GM21723 (cell line): ENCODE data around the gene LDAH.
"Not testable (repeated sequence)": the region's sequence is repeated elsewhere in the genome, so short reads cannot be mapped to it uniquely, and the experiment has no call there.

Experiments
- ATAC-seq: cut with Tn5 transposase; IDR thresholded peaks from one replicate; pipeline ENCODE4 v1.9.1; 2021; ENCODE audit warnings: mild to moderate bottlenecking, moderate library complexity; ENCODE audit not compliant: unreplicated experiment

The LDAH gene

DNA sequence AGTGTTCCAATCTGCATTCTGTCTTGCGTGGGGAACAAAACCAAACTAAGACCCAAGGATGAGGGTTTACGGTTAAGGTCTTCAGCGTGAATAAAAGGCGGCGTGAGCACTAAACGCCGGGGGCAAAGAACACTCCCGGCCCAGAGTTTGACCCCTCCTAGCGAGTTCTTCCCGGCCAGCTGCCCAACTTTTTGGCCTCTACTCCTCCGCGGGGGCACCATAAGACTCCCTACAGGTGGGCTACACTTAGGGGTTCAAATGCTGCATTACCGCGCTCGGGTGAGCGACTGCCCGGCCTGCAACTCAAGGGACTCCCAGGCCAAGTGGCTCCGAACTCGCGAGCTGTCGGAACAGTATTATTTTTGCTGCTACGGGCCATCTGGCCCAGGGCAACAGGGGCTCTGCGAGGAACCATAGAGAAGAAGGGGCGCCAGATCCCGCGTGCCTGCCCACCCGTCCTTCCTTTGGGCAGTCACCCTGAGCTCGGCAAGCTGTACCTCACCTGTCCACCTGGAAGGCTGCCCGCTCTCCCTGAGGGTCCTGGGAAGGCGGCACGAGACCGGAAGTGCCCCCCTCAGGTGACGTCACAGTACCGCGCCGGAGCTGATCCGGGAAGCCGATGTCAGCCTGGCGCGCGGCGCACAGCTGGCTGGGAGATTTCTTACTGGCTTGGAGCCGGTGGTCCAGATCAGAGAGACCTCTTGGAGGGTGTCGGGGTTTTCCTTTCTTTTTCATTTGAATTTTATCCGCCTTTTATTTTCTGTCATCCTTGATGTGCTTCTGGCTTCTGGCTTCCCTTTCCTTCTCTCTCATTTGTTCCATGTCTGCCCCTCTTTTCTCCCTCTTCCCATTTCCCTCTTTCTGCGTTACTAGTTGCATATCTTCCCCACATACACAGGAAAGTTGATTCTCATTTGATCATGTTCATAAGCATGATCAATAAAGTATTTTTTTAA is at the start of gene LDAH:
Gene LDAH (minus strand): TSS at position 567 of the 956 bp plus-strand sequence. CDS start 21,638 bp downstream, outside the sequence.
- peak; percentile 86 for ATAC-seq

DNA sequence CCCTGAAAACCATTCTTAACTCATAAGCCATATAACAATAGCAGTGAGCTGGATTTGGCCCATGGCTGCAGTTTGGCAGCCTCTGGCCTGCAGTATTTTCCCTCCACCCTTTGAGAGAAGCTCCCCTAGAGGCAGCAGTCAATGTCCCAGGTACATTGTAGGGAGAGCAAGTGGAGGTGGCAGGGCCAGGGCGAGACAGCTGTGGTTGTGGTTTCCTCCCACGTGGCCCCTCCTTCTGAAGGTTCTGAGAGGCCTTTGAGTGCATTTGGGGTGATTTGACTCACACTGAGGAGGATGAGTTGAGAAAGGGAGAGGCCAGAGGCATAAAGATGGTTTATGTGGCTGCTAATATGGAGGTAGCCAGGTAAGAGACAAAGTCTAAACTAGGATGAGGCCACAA is 45.5 kb upstream of the LDAH start:
- ATAC-seq: peak; percentile 100

DNA sequence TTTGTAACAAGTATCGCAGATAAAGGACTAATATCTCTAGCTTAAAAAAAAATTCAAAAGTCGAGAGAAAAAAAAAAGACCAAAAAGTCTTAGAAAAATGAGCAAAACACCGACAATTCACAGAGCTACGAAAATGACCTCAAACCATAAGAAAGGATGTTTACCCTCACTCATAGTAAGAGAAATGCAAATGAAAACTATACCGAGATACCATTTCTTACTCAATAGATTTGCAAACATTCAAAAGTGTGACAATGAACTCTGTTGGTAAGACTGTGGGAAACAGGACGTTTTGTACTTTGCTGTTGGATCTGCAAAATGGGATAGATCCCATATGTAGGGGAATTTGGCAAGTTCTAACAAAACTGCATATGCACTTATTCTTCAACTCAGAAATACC is 39.9 kb upstream of the LDAH start:
- no peak for ATAC-seq

DNA sequence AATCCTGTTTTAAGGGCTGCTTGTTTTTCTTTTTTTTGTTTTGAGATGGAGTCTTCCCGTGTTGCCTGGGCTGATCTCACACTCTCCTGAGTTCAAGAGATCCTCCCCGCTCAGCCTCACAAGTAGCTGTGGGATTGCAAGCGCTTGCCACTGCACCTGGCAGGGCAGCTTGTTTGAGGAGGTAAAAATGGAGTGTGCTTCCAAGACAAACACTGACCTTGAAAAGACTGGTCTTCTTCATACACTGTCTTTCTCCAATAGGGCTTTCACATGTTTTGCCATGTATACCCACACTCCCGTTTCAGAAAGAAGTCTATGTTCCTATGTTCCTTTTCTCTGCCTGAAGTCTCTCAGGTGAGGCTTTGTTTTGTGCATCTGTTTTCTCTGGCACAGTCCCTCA is 32.6 kb upstream of the LDAH start:
- ATAC-seq: no peak

DNA sequence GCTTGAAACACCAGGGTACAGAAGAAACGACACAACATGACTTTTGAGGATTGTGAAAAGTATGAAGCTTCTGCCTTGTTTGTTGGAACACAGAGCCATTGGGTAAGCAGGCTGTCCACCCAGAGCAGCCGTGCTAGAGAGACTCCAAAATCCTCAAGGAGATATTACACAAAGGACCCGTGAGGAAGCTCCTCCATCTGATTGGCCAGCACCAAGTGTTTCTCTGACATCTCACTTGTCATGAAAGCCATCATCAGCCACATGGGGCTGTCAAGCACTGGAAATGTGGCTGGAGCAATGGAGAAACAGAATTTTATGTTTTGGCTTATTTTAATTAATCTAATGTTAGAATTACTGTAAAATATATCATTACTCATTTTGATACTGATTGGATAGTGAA is 29.8 kb upstream of the LDAH start:
- ATAC-seq: no peak

DNA sequence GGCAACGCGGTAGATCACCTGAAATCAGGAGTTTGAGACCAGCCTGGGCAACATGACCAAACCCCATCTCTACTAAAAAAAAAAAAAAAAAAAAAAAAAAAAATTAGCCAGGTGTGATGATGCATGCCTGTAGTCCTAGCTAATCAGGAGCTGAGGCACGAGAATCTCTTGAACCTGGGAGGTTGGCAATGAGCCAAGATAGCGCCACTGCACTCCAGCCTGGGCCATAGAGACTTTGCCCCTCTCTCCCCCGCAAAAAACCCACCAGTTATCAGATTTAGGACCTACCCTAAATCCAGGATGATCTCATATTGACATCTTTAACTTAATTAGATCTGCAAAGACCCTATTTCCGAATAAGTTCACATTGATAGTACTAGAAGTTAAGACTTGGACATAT is 29.2 kb upstream of the LDAH start:
- ATAC-seq: no peak

DNA sequence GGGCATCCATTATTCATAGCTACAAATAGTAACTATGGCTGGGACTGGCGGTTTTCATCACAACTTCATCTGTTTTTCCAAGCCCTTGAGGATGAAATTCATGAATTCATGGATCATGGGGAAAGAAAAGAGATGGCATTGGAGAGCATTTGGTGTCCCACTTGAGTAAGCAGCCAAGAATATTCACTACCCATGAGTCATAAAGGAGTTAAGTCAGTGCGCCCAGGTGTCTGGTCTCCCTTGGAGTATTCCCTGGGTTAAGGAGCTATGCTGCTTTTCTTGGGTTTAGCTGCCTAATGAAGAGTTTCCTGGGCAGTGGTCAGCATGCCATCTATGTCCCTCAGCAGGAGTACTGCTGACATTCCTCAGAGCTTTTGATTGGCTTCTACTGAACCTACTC is 21.3 kb upstream of the LDAH start:
- ATAC-seq: no peak

DNA sequence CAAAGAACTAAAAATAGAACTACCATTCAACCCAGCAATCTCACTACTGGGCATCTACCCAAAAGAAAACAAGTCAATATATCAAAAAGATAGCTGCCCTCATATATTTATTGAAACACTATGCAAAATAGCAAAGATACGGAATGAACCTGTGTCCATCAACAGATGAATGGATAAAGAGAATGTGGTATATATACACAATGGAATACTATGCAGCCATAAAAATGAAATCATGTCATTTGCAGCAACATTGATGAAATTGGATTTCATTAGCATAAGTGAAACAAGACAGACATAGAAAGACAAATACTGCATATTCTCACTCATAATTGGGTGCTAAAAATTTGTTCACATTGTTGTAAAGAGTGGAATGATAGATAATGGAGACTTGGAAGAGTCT is 16.2 kb upstream of the LDAH start:
- ATAC-seq: no peak

DNA sequence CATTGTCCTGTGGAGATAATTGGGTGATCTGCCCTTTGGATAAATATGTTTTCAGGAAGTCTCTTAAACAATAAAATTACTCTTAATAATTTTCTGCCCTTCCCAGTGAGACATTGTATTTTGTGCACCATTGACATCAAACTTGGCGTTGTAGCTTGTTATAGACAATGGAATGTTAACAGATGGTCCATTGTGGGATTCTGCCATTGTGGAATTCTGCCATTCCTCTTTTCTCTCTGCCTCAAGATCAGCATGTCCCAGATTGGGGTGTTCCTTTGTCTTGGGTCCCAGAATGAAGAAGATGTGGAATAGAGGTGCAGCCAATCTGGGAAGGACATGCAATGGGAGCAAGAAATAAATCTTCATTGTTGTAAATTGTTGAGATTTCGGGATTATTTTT is 15.1 kb upstream of the LDAH start:
- ATAC-seq: no peak

DNA sequence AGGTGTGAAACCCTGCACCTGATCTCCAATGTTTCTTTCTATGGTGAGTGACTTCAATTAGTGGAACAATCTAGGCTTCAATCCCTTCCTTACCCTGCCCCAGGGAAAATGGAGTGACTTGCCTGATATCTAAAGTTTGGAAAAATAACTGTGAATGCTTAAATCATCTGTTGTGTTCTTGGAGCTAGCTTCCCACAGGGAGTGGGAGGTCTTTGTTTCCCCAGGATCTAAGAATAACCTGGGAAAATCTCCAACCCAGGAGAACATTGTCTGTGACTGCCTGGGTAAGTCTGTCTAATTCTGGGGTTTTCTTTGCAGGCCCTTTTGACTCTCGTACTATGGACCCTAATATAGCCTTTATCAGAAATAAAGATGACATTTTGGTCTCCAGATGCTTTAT is 13.6 kb upstream of the LDAH start:
- ATAC-seq: no peak

DNA sequence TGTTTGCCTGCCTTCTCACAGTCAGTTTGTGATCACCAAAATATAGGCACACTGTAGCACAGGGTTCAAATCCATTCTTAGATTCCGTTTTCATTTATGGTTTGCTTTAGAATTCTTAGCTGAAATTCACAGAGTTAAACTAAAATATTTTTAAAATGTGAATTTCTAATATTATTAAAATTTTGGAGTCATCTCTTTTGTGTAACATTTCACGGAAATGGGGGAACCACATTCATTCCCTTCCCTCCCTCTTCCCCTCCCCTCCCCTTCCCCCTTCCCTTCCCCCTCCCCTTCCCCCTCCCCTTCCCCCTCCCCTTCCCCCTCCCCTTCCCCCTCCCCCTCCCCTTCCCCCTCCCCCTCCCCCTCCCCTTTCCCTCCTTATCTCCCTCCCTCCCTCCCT is 11.4 kb upstream of the LDAH start:
- ATAC-seq: no peak

DNA sequence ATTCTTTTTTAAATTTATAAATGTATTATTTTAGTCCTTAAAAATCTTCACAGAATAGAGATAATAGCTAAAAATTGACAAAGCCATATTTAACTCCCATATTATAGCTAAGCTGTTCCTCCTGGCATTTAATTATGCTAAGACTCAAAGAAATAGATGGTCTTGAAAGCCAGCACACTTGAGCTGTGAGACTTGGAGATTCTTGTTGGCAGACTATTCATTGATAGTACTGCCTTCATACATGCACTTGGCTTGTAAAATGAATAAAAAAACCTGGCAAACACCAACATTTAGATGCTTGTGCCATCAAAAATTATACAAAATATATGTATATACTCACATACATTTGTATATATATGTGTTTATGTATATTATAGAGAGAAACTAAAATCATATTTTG is 9.7 kb upstream of the LDAH start:
- no peak for ATAC-seq

DNA sequence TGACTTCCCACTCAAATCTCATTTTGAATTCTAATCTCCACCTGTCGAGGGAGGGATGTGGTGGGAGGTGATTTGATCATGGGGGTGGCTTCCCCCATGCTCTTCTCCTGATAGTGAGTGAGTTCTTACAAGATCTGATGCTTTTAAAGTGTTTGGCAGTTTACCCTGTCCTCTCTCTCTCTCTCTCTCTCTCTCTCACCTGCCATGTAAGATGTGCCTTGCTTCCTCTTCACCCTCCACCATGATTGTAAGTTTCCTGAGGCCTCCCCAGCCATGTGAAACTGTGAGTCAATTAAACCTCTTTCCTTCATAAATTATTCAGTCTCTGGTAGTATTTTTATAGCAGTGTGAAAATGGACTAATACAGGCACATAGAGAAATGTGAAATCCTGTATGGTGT is 7.0 kb upstream of the LDAH start:
- ATAC-seq: no peak

DNA sequence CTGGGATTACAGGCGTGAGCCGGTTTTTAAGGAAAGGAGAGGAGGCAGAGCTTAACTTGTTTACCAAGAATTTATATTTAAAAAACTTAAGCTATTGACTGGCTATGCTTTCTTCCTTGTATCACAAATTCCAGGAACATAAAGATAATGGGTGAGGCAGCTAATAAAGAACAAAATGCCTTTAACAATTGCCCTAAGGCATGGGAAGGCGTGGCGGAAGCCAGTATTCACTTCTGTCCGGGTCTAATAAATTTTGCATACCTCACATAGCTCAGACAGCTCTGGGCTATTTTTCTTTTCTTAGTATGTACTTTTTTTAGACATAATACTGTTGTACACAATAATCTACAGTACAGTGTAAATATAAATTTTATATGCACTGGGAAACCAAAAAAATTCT is 1.0 kb upstream of the LDAH start:
- ATAC-seq: no peak

DNA sequence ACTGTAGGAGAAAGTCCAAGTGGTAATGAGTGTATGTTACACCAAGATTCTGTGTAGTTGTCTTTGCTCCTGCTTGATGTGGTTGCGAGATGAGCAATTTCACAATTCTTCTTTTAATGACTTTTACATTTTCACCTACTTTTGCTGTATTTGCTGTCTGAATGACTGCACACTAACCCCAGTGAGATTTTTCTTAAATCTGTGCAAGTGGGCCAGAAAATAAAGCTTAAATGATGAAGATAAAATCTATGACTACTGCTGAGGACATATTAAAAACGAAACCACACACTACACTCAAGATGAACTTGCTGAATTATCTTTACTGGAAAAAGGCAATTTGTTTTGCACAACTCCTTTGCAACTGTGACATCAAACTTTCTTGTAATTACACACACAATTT is 4.1 kb downstream of the LDAH start:
- no peak for ATAC-seq

DNA sequence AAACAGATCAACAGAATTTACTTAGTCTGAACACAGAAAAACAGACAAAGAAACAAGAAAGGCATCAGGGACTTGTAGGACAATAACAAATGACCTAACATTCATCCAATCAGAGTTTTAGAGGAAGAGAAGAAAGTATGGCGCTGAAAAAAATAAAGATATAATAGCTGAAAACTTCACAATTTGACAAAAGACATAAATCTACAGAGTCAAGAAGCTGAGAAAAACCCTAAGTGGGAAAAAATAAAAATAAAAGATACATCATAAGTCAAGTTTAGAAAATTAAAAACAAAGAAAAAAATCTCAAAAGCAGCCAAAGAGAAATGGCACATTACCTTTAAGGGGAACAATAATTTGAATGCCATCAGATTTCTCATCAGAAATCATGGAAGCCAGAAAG is 7.7 kb downstream of the LDAH start:
- no peak for ATAC-seq

DNA sequence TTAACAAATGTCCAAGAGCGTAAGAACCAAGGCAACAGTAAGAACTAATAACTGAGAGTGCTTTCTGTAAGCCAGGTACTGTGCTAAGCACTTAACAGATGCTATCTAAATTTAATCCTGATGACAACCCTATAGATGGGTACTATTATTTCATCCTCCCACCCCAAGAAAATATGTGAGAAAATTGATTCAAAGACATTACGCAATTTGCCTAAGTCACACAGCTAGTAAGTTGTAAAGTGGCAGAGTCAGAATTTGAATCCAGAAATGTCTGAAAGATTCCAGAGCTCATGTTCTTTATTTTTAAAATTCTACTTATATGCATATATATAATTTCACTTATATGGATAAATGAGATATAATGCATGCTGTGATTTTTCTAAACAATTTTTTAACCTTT is 10.1 kb downstream of the LDAH start:
- ATAC-seq: no peak

DNA sequence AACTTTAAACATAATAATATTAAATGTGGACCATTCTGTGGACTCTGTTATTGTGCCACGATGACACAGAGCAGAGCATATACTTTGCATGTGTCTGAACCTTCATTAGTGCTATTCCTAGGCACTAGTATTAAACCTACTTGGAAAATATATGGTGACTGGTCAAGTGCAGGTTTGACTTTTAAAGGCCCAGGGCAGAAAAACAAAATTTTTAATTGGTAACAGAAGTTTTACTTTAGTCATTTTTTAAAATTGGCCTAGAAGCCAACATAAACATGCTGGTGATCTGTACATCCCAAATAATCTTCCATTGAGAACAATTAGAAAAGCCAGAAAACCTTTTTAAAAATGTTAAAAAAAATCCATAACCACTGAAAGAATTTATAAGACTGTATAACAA is 16.6 kb downstream of the LDAH start:
- ATAC-seq: no peak

DNA sequence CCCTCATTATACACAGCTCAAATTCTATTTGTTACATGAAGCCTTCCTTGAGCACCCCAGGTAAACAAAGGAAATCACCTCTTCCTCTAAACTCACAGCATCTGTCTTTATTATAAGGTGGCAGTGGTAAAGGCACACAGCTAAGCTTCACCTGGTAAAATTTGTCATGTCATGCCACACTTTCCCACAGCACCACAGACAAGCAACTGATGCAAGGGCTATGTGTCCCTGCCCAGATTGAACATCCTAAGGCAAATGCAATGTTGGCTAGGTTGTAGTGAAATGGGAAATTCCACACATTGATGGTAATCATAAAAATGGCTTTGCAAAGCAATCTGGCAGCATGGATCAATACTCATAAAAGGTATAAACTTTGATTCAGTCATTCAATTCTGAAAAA is 18.9 kb downstream of the LDAH start:
- no peak for ATAC-seq

DNA sequence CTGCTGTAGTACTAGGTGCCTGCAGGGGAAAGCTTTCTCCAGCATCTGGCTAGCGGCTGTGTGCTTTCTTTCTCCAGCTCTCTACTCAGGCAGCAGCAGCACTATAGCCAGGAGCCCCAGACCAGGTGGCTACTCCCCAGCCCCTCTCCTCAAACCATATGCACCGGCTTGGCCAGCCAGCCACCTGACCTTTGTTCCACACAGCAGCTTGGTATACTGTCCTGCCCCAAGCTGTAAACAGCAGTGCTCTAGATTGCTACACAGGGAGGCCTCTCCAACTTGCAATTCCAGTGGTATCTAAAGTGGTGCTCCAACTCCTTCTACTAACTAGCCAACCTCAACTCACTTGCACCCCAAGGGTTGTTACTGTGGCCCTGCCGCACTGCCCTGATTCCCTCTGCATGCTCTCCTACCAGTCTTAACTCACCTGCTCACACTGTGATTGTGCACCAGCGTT is 19.6 kb downstream of the LDAH start:
- ATAC-seq: no peak

DNA sequence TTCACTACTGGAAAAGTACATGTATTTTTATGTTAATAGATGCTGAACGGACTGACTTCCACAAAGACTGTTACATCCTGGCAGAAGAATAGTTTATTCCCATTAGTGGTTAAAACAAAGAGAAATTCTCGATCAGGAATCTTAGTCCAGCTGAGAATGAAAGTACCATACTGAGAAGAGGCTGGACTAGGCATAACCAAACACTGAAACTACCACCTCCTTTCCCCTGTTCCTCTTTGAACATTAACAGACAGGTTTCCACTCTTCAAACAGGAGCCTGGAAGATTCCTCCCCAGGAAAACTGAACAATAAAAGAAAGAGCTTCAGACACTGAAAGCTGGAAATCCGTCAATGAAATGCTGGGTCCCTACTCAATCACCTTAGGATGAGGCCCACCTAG is 25.8 kb downstream of the LDAH start:
- peak; percentile 55 for ATAC-seq

DNA sequence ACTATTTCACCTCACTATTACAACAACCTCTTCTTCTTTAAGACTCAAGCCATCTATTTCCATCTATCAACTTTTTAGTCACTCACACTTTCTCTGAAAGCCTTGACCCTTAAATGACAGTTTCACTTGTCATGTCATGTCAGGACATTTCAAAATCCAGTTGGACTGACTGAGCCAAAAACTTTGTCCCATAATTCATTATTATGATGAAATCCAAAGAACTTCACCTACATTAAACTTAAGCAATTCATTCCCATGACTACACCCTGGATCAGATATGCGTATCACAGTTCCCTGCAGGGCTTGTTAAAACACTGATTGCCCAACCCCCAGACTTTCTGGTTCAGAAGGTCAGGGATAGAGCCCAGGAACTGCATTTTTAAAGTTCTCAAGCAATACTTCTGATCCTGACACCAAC is 26.5 kb downstream of the LDAH start:
- peak; percentile 29 for ATAC-seq

DNA sequence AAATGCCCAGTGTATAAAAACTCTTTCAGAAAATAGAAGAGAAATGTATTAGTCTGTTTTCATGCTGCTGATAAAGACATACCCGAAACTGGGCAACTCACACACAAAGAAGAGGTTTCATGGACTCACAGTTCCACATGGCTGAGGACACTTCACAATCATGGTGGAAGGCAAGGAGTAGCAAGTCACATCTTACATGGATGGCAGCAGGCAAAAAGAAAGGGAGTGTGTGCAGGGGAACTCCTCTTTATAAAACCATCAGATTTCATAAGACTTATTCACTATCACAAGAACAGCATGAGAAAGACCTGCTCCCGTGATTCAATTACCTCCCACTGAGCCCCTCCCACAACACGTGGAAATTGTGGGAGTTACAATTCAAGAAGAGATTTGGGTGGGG is 29.0 kb downstream of the LDAH start:
- not testable (repeated sequence) for ATAC-seq
